Esophagus squamous epithelium (tissue), 5 donors: Measurements from ENCODE around the gene CTNNA2. TPM values are rescaled to one million over a fixed set of nuclear protein-coding genes. Genes with fewer than 3 reads are reported as not detected.

Source experiments
- DNase-seq: peaks from one replicate; lab custom pipeline; 2025; lab: John Stamatoyannopoulos, UW
- H3K27ac ChIP-seq, 4 donors: fragments of 200-600 bp; sonication (generic); one replicate each; pipeline ENCODE4 v1.5.1; 2016 to 2019; ENCODE audit warnings: mild to moderate bottlenecking in 1 of 4
- H3K27me3 ChIP-seq, 4 donors: fragments of 200-600 bp; sonication (generic); 1 replicate in 3 of 4; 2 replicates in 1 of 4; pipeline versions ENCODE4 v1.5.1 to v1.6.0; 2017 to 2021; ENCODE audit warnings: antibody characterized with exemption in 1 of 4
- H3K36me3 ChIP-seq, 3 donors: fragments of 200-600 bp; sonication (generic); one replicate each; pipeline ENCODE4 v1.5.1; 2016 to 2019
- H3K4me1 ChIP-seq, 3 donors: fragments of 200-600 bp; sonication (generic); one replicate each; pipeline ENCODE4 v1.5.1; 2017 to 2019
- H3K4me3 ChIP-seq, 4 donors: fragments of 200-600 bp; sonication (generic); 1 replicate in 3 of 4; 2 replicates in 1 of 4; pipeline ENCODE4 v1.5.1; 2016 to 2019; ENCODE audit warnings: mild to moderate bottlenecking in 2 of 4, moderate library complexity in 1 of 4
- H3K9me3 ChIP-seq, 3 donors: fragments of 200-600 bp; sonication (generic); one replicate each; pipeline ENCODE4 v1.5.1; 2016 to 2019
- CTCF ChIP-seq, 6 experiments: fragments of 450-650 bp in 4 of 6; fragments of 200-600 bp in 2 of 6; sonication (generic) in 2 of 6; IDR thresholded peaks; one replicate each; pipeline ENCODE4 v1.5.1; 2016 to 2019; ENCODE audit warnings: antibody characterized with exemption in 6 of 6, mild to moderate bottlenecking in 4 of 6, moderate library complexity in 4 of 6
- POLR2A ChIP-seq, 4 donors: fragments of 450-650 bp; IDR thresholded peaks; one replicate each; pipeline ENCODE4 v1.6.1; 2017; ENCODE audit warnings: antibody characterized with exemption in 4 of 4, mild to moderate bottlenecking in 4 of 4, moderate library complexity in 3 of 4
- WGBS, 2 donors: methylation state at CpG; one replicate each; pipeline ENCODE4 v1.1.5; 2018; 5-methylcytosine and 5-hydroxymethylcytosine counted together
- intact Hi-C: fragments of 100-400 bp; cut with DNase I; formaldehyde crosslinking; loops from one replicate; pipeline ENCODE4 v1.15.0; 2022
- total RNA-seq, 4 donors: library from RNA; depleted of rRNA; stranded (reverse); fragments of >200 nt; gene quantifications; one replicate each; pipeline ENCODE4 v1.1.0, GENCODE V29; 2016
- donor health status: DM: yes; HTN: yes; CAD: no.

The CTNNA2 gene
- total RNA-seq, 4 donors from 2014 or later, result not detected

DNA sequence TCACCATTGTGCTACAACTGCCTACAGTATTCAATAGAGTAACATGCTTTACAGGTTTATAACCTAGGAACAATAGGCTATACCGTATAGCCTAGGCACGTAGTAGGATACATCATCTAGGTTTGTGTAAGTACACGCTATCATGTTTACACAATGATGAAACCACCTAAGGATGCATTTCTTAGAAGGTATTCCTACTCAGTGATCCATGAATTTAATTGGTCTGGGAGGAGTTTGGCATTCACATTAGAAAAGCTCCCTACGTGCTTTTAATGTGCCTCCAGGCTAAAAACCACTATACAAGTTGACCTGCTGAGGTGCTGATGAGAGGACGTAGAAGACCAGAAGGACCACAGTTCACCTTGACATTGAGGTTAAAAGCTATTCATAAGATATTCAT is 946.2 kb downstream of the CTNNA2 start:
- H3K9me3 ChIP-seq, result no peaks in the 10 kb centered on the region
- H3K4me3 ChIP-seq, result no peak overlapping the region
- intact Hi-C loops, result no loop called here
- H3K27me3 ChIP-seq, result no peaks in the 10 kb centered on the region
- no peak overlapping the region for H3K27ac ChIP-seq
- no peaks in the 10 kb centered on the region for H3K36me3 ChIP-seq
- no peaks in the 10 kb centered on the region for H3K4me1 ChIP-seq
- WGBS, 2 donors, result 28 to 55% methylated on average over 5 of the region's 5 CpGs
- TF ChIP-seq POLR2A (IDR thresholded peaks at IDR 0.05) (no peak), CTCF (IDR thresholded peaks at IDR 0.05) (no peak)
- no peak for DNase-seq

GRCh38 chr2:80461505-80462197 is 948.8 kb downstream of the CTNNA2 start:
- no peak for TF ChIP-seq CTCF (IDR thresholded peaks at IDR 0.05)
- TF ChIP-seq POLR2A (IDR thresholded peaks at IDR 0.05), result no peak
- no peak for DNase-seq
- intact Hi-C loops, result no loop called here
- H3K4me3 ChIP-seq, result no peak overlapping the region
- H3K36me3 ChIP-seq, result no peaks in the 10 kb centered on the region
- H3K27ac ChIP-seq, result no peak overlapping the region
- no peaks in the 10 kb centered on the region for H3K4me1 ChIP-seq
- WGBS, 2 donors, result 40 to 48% methylated on average over 3 of the region's 3 CpGs
- no peaks in the 10 kb centered on the region for H3K27me3 ChIP-seq
- no peaks in the 10 kb centered on the region for H3K9me3 ChIP-seq

- no peaks in the 10 kb centered on the region for H3K4me1 ChIP-seq
- DNase-seq, result no peak
- no peak overlapping the region for H3K4me3 ChIP-seq
- intact Hi-C loops, result no loop called here
- H3K27me3 ChIP-seq, result no peaks in the 10 kb centered on the region
- H3K36me3 ChIP-seq, result no peaks in the 10 kb centered on the region
- no peak overlapping the region for H3K27ac ChIP-seq
- 53 to 55% methylated on average over 8 of the region's 8 CpGs for WGBS, 2 donors
- no peaks in the 10 kb centered on the region for H3K9me3 ChIP-seq
- TF ChIP-seq POLR2A (IDR thresholded peaks at IDR 0.05), result no peak
- TF ChIP-seq CTCF (IDR thresholded peaks at IDR 0.05), result no peak
Observed at GRCh38 chr2:80462654-80463053, 949.8 kb downstream of the CTNNA2 start.

DNA sequence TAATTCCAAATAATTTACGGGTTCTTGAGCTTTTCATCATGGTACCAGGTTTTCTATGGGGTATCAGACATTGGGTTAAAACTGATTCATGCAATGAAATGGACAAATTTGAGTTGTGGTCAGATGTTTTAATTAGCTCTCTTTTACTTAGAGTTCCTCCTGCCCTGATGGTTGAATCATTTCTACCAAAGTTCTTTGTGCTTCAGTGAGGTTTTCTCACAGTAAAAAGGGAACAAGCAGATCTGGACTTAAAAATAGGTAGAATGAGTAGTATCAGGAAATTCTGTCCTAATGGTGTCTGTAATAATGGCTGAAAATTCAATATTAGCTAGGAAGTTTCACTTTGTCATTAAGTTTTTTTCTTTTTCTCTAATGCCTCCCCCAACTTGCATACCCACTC is 951.4 kb downstream of the CTNNA2 start:
- Histone ChIP-seq H3K27me3 (no peaks in the 10 kb centered on the region), H3K4me1 (no peaks in the 10 kb centered on the region), H3K9me3 (no peaks in the 10 kb centered on the region), H3K4me3 (no peak overlapping the region), H3K27ac (no peak overlapping the region), H3K36me3 (no peaks in the 10 kb centered on the region)
- 29 to 69% methylated on average over 1 of the region's 1 CpG for WGBS, 2 donors
- intact Hi-C loops, result no loop called here
- no peak for DNase-seq
- no peak for TF ChIP-seq CTCF (IDR thresholded peaks at IDR 0.05)

- Histone ChIP-seq H3K27me3 (no peaks in the 10 kb centered on the region), H3K4me3 (no peak overlapping the region), H3K4me1 (no peaks in the 10 kb centered on the region), H3K27ac (no peak overlapping the region), H3K9me3 (no peaks in the 10 kb centered on the region), H3K36me3 (no peaks in the 10 kb centered on the region)
- WGBS, 2 donors, result 60 to 73% methylated on average over 3 of the region's 3 CpGs
- no peak for DNase-seq
- no peak for TF ChIP-seq CTCF (IDR thresholded peaks at IDR 0.05)
- no peak for TF ChIP-seq POLR2A (IDR thresholded peaks at IDR 0.05)
- intact Hi-C loops, result no loop called here
Observed at GRCh38 chr2:80467262-80467811, 954.5 kb downstream of the CTNNA2 start.
